ENCODE data around the gene CORO6. TPM values are rescaled to one million over a fixed set of nuclear protein-coding genes. Genes with fewer than 3 reads are reported as not detected.

Gene CORO6
- total and polyA plus RNA-seq, 2 of the 13 experiments (the other 11 are each of a cell fraction or from before 2014, with no cell fraction given): 0.42 to 0.82 TPM

DNA sequence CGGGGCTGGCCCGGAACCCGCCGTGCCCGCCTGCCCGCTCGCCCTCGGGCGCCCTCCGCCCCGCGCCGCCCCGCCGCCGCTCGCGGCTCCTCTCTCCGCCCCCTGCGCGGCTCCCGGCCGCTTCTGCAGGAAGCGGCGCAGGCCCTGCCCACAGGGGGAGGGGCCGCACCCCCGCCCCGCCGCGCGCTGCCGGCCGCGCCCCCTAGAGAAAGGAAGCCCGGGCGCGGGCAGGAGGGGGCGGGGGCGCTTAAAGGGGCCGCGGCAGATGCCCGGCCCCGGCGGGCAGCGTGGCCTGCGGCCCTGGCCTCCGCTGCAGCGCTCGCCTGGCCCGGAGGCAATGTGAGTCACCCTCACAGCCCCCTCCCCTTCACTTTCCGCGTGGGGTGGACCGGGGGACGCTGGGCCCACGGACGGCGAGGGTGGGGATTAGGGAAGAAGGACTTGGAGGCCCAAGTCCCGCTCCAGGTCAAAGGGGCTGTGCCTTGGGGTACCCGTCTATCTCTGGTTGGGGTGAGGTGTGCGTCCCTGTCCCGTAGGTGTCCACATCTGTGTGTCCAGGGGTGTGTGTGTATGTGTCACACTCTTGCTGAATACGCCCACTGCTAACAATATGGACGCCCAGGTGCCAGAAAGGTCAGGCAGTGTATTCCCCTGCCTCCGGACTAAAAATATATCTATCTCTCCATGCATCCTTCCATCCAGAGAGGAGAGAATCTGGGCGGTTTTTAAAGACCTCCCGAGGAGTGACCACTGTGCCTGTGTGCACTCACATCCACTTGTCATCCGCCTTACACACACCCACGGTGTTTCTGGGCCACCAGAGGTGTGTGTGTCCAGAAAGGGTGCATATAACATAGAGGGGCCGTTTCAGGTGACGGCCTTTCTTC, 32.9 kb downstream of the CORO6 start, which contains the start of gene GIT1 (continued):
- TF ChIP-seq, protein P1, sequence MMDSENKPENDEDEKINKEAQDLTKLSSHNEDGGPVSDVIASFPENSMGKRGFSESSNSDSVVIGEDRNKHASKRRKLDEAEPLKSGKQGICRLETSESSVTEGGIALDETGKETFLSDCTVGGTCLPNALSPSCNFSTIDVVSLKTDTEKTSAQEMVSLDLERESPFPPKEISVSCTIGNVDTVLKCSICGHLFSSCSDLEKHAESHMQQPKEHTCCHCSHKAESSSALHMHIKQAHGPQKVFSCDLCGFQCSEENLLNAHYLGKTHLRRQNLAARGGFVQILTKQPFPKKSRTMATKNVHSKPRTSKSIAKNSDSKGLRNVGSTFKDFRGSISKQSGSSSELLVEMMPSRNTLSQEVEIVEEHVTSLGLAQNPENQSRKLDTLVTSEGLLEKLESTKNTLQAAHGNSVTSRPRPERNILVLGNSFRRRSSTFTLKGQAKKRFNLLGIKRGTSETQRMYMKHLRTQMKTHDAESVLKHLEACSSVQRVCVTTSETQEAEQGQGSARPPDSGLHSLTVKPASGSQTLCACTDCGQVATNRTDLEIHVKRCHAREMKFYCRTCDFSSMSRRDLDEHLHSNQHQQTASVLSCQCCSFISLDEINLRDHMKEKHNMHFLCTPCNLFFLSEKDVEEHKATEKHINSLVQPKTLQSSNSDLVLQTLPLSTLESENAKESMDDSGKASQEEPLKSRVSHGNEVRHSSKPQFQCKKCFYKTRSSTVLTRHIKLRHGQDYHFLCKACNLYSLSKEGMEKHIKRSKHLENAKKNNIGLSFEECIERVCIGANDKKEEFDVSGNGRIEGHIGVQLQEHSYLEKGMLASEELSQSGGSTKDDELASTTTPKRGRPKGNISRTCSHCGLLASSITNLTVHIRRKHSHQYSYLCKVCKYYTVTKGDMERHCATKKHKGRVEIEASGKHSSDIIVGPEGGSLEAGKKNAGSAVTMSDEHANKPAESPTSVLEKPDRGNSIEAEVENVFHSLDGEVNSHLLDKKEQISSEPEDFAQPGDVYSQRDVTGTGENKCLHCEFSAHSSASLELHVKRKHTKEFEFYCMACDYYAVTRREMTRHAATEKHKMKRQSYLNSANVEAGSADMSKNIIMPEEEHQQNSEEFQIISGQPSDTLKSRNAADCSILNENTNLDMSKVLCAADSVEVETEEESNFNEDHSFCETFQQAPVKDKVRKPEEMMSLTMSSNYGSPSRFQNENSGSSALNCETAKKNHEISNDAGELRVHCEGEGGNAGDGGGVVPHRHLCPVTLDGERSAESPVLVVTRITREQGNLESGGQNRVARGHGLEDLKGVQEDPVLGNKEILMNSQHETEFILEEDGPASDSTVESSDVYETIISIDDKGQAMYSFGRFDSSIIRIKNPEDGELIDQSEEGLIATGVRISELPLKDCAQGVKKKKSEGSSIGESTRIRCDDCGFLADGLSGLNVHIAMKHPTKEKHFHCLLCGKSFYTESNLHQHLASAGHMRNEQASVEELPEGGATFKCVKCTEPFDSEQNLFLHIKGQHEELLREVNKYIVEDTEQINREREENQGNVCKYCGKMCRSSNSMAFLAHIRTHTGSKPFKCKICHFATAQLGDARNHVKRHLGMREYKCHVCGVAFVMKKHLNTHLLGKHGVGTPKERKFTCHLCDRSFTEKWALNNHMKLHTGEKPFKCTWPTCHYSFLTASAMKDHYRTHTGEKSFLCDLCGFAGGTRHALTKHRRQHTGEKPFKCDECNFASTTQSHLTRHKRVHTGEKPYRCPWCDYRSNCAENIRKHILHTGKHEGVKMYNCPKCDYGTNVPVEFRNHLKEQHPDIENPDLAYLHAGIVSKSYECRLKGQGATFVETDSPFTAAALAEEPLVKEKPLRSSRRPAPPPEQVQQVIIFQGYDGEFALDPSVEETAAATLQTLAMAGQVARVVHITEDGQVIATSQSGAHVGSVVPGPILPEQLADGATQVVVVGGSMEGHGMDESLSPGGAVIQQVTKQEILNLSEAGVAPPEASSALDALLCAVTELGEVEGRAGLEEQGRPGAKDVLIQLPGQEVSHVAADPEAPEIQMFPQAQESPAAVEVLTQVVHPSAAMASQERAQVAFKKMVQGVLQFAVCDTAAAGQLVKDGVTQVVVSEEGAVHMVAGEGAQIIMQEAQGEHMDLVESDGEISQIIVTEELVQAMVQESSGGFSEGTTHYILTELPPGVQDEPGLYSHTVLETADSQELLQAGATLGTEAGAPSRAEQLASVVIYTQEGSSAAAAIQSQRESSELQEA (CRISPR knock-in tag; IDR thresholded peaks at IDR 0.05; ENCODE audit: not compliant biosample characterization): peak; percentile 79
- TF ChIP-seq, protein P2, sequence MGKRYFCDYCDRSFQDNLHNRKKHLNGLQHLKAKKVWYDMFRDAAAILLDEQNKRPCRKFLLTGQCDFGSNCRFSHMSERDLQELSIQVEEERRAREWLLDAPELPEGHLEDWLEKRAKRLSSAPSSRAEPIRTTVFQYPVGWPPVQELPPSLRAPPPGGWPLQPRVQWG (CRISPR knock-in tag; IDR thresholded peaks at IDR 0.05; ENCODE audit: borderline replicate concordance, low read depth): no peak
- TF ChIP-seq KDM2A (CRISPR knock-in tag; IDR thresholded peaks at IDR 0.05; ENCODE audit: borderline replicate concordance, low read depth) (peak; percentile 26; the same call in 1 of the 2 replicates), HES4 (CRISPR knock-in tag; IDR thresholded peaks at IDR 0.05; ENCODE audit: borderline replicate concordance) (no peak), ZNF30 (CRISPR knock-in tag; IDR thresholded peaks at IDR 0.05) (no peak), ZZZ3 (CRISPR knock-in tag; IDR thresholded peaks at IDR 0.05; ENCODE audit: borderline replicate concordance) (no peak), ZNF749 (CRISPR knock-in tag; IDR thresholded peaks at IDR 0.05; ENCODE audit: borderline replicate concordance) (no peak), ZMYM4 (CRISPR knock-in tag; IDR thresholded peaks at IDR 0.05) (no peak), TMF1 (CRISPR knock-in tag; IDR thresholded peaks at IDR 0.05; ENCODE audit: low read depth) (no peak), ZBTB20 (CRISPR knock-in tag; IDR thresholded peaks at IDR 0.05; ENCODE audit: borderline replicate concordance, low read depth) (no peak), ZNF317 (CRISPR knock-in tag; IDR thresholded peaks at IDR 0.05) (no peak), ZNF282 (IDR thresholded peaks at IDR 0.05; ENCODE audit: partially characterized antibody) (no peak)
- TF ChIP-seq, protein P3, sequence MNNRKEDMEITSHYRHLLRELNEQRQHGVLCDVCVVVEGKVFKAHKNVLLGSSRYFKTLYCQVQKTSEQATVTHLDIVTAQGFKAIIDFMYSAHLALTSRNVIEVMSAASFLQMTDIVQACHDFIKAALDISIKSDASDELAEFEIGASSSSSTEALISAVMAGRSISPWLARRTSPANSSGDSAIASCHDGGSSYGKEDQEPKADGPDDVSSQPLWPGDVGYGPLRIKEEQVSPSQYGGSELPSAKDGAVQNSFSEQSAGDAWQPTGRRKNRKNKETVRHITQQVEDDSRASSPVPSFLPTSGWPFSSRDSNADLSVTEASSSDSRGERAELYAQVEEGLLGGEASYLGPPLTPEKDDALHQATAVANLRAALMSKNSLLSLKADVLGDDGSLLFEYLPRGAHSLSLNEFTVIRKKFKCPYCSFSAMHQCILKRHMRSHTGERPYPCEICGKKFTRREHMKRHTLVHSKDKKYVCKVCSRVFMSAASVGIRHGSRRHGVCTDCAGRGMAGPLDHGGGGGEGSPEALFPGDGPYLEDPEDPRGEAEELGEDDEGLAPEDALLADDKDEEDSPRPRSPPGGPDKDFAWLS (CRISPR knock-in tag; IDR thresholded peaks at IDR 0.05; ENCODE audit: borderline replicate concordance): no peak
- TF ChIP-seq, protein P4, sequence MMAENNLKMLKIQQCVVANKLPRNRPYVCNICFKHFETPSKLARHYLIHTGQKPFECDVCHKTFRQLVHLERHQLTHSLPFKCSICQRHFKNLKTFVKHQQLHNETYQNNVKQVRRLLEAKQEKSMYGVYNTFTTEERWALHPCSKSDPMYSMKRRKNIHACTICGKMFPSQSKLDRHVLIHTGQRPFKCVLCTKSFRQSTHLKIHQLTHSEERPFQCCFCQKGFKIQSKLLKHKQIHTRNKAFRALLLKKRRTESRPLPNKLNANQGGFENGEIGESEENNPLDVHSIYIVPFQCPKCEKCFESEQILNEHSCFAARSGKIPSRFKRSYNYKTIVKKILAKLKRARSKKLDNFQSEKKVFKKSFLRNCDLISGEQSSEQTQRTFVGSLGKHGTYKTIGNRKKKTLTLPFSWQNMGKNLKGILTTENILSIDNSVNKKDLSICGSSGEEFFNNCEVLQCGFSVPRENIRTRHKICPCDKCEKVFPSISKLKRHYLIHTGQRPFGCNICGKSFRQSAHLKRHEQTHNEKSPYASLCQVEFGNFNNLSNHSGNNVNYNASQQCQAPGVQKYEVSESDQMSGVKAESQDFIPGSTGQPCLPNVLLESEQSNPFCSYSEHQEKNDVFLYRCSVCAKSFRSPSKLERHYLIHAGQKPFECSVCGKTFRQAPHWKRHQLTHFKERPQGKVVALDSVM (CRISPR knock-in tag; IDR thresholded peaks at IDR 0.05): peak; percentile 41; the same call in 1 of the 2 replicates
